Kidney (tissue), 22 donors: Measurements from ENCODE around the gene CNIH1. TPM values are rescaled to one million over a fixed set of nuclear protein-coding genes. Genes with fewer than 3 reads are reported as not detected.

Experiments
- DNase-seq, 5 donors: peaks; one replicate each; pipeline ENCODE4 v3.0.0-alpha.2; 2013 to 2020
- FAIRE-seq: peaks from 2 replicates; lab custom pipeline; 2012; peaks lifted over from hg19 to GRCh38; lab: Jason Lieb, UNC
- H3K27ac ChIP-seq, 2 donors: one replicate each; pipeline ENCODE4 v1.7.0; 2013; ENCODE audit warnings: low read depth in 2 of 2, low read length in 2 of 2, inconsistent platforms in 1 of 2
- H3K27me3 ChIP-seq: one replicate; pipeline ENCODE4 v1.7.1; 2013; ENCODE audit warnings: low read length, inconsistent platforms; ENCODE audit not compliant: control insufficient read depth, insufficient read depth
- H3K36me3 ChIP-seq, 3 donors: one replicate each; pipeline versions ENCODE4 v1.7.0 to v1.7.1; 2013; ENCODE audit warnings: low read length in 3 of 3, control low read depth in 1 of 3, inconsistent platforms in 1 of 3; ENCODE audit not compliant: insufficient read depth in 3 of 3, control insufficient read depth in 2 of 3
- H3K4me1 ChIP-seq, 3 donors: one replicate each; pipeline versions ENCODE4 v1.7.0 to v1.7.1; 2013; ENCODE audit warnings: low read length in 3 of 3, inconsistent platforms in 1 of 3, low read depth in 1 of 3; ENCODE audit not compliant: control insufficient read depth in 2 of 3, insufficient read depth in 2 of 3
- H3K4me3 ChIP-seq, 3 donors: one replicate each; pipeline versions ENCODE4 v1.7.0 to v1.8.1; 2013; ENCODE audit warnings: low read length in 3 of 3, control low read depth in 1 of 3, inconsistent platforms in 1 of 3
- H3K9ac ChIP-seq, 3 donors: one replicate each; pipeline versions ENCODE4 v1.7.0 to v1.7.1; 2013; ENCODE audit warnings: low read length in 3 of 3, control low read depth in 1 of 3, inconsistent platforms in 1 of 3
- H3K9me3 ChIP-seq, 3 donors: one replicate each; pipeline versions ENCODE4 v1.7.0 to v1.7.1; 2013; ENCODE audit warnings: low read length in 3 of 3, control low read depth in 1 of 3, inconsistent platforms in 1 of 3; ENCODE audit not compliant: control insufficient read depth in 2 of 3, insufficient read depth in 1 of 3
- intact Hi-C: fragments of 100-400 bp; cut with DNase I; formaldehyde crosslinking; loops from one replicate; pipeline ENCODE4 v1.11.1; 2022
- long read RNA-seq, 10 donors: library from polyadenylated mRNA in 1 of 10; unstranded in 1 of 10; transcript quantifications; one replicate each; pipeline ENCODE4 v2.0.0 and lab custom pipeline, GENCODE V29; 2021 to 2026
- polyA plus RNA-seq: library from polyadenylated mRNA; stranded (reverse); fragments of 350-450 nt; fragmentation: Illumina TruSeq; extraction: RNeasy Lipid Tissue Mini Kit (QIAGEN cat#74804); gene quantifications from one replicate; pipeline ENCODE4 v1.2.3, GENCODE V29; 2014; ENCODE audit warnings: low read depth, low replicate concordance; ENCODE audit not compliant: insufficient read depth
- total RNA-seq: library from RNA; stranded (reverse); fragmentation: NEBNext Ultra II Directional; extraction: Animal tissue kit (Norgen Biotek cat#: 25700); gene quantifications from one replicate; pipeline ENCODE4 v1.2.1, GENCODE V29; 2021
- TF ChIP-seq, protein P1 (sequence below): IDR thresholded peaks from 3 replicates; pipeline ENCODE4 v1.5.1; 2012; ENCODE audit warnings: mild to moderate bottlenecking, moderate library complexity, borderline replicate concordance; ENCODE audit not compliant: insufficient read depth; ENCODE audit errors: extremely low read depth
- donor health status: control.
- donor health status: control.
- donor health status: control.
- donor health status: control.
- donor health status: control.
- donor health status: DM: yes; HTN: yes; CAD: no.
- donor health status: Normal renal cell carcinoma (clear cell type).

The CNIH1 gene
- total RNA-seq: 64.8 TPM
- polyA plus RNA-seq: 78.3 TPM
- long read RNA-seq, donor 1, full-length matches to known transcripts: 44 of 44 reads
- long read RNA-seq, donor 1, partial matches to known transcripts: 0 of 44 reads
- long read RNA-seq, donor 1, other reads (novel, unspliced or antisense): 0 of 44 reads
- long read RNA-seq, donor 2, full-length matches to known transcripts: 54 of 54 reads
- long read RNA-seq, donor 2, partial matches to known transcripts: 0 of 54 reads
- long read RNA-seq, donor 2, other reads (novel, unspliced or antisense): 0 of 54 reads
- long read RNA-seq, donor 3, full-length matches to known transcripts: 45 of 45 reads
- long read RNA-seq, donor 3, partial matches to known transcripts: 0 of 45 reads
- long read RNA-seq, donor 3, other reads (novel, unspliced or antisense): 0 of 45 reads
- long read RNA-seq, donor 4, full-length matches to known transcripts: 41 of 41 reads
- long read RNA-seq, donor 4, partial matches to known transcripts: 0 of 41 reads
- long read RNA-seq, donor 4, other reads (novel, unspliced or antisense): 0 of 41 reads
- long read RNA-seq, donor 5, full-length matches to known transcripts: 7 of 7 reads
- long read RNA-seq, donor 5, partial matches to known transcripts: 0 of 7 reads
- long read RNA-seq, donor 5, other reads (novel, unspliced or antisense): 0 of 7 reads
- long read RNA-seq, donor 6, full-length matches to known transcripts: 107 of 120 reads
- long read RNA-seq, donor 6, partial matches to known transcripts: 13 of 120 reads
- long read RNA-seq, donor 6, other reads (novel, unspliced or antisense): 0 of 120 reads
- long read RNA-seq, donor 7, full-length matches to known transcripts: 36 of 37 reads
- long read RNA-seq, donor 7, partial matches to known transcripts: 0 of 37 reads
- long read RNA-seq, donor 7, other reads (novel, unspliced or antisense): 1 of 37 reads
- long read RNA-seq, donor 8, full-length matches to known transcripts: 49 of 49 reads
- long read RNA-seq, donor 8, partial matches to known transcripts: 0 of 49 reads
- long read RNA-seq, donor 8, other reads (novel, unspliced or antisense): 0 of 49 reads
- long read RNA-seq, donor 9, full-length matches to known transcripts: 38 of 38 reads
- long read RNA-seq, donor 9, partial matches to known transcripts: 0 of 38 reads
- long read RNA-seq, donor 9, other reads (novel, unspliced or antisense): 0 of 38 reads
- long read RNA-seq, donor 10, full-length matches to known transcripts: 38 of 38 reads
- long read RNA-seq, donor 10, partial matches to known transcripts: 0 of 38 reads
- long read RNA-seq, donor 10, other reads (novel, unspliced or antisense): 0 of 38 reads

DNA sequence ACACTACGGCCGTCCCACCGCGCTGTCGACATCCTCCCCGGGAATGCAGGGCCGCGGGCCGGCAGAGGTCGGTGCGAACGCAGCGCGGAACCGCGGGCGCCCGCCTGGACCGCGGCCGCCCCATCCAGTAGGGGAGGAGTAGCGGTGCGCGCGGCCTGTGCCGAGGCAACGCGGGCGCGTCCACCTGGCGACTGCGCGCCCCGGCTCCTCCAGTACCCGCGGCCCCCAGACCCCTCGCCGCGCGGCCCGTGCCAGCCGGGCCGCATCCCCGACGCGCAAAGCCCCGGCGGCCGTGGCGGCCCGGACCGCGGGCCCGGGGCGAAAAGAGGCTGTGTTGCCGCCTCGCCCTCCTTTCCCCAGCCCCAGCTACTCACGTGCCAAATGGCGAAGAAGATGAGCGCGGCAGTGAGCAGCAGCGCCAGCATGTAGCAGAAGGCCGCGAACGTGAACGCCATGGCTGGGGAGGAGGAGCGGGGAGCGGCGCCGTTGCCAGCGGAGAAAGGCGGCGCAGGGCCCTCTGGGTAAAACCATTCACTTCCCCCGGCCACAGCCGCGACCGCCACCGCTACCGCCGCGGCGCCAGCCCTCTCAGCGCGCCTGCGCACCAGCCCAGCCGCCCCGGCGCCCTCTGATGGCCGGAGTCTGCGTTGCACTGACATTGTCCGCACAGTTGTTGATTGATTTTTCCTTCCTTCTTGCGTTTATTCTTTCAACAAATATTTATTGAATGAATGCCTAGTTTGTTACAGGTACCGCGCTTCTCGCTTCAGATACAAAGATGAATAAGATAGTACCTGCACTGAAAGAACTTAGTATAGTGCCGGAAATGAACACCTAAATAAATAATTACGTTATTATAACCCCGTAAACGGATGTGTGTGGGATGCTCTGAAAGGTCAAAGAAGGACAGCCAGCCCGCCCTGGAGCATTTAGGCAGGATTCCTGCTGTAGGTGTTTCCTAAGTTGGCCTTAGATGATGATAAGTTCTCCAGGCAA is at the start of gene CNIH1:
TSS of gene CNIH1 (minus strand) at position 502 of the 996 bp plus-strand sequence. CDS start at position 455, 47 bp downstream.
- peak within 1 kb of the TSS; percentile 74 to 89 (median 84) for H3K4me3 ChIP-seq
- peak within 1 kb of the TSS; percentile 78 to 91 for H3K27ac ChIP-seq
- peaks cover 0 to 6% (median 4%) of the 10 kb centered on the region in 3 donors for H3K4me1 ChIP-seq
- TF ChIP-seq, protein P1, sequence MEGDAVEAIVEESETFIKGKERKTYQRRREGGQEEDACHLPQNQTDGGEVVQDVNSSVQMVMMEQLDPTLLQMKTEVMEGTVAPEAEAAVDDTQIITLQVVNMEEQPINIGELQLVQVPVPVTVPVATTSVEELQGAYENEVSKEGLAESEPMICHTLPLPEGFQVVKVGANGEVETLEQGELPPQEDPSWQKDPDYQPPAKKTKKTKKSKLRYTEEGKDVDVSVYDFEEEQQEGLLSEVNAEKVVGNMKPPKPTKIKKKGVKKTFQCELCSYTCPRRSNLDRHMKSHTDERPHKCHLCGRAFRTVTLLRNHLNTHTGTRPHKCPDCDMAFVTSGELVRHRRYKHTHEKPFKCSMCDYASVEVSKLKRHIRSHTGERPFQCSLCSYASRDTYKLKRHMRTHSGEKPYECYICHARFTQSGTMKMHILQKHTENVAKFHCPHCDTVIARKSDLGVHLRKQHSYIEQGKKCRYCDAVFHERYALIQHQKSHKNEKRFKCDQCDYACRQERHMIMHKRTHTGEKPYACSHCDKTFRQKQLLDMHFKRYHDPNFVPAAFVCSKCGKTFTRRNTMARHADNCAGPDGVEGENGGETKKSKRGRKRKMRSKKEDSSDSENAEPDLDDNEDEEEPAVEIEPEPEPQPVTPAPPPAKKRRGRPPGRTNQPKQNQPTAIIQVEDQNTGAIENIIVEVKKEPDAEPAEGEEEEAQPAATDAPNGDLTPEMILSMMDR: peak; percentile 89
- no peak for FAIRE-seq
- peak; percentile 94 to 97 (median 96) for DNase-seq
- H3K36me3 ChIP-seq: no peaks in the 10 kb centered on the region
- no peaks in the 10 kb centered on the region for H3K27me3 ChIP-seq
- no peaks in the 10 kb centered on the region for H3K9me3 ChIP-seq
- H3K9ac ChIP-seq: peak within 1 kb of the TSS; percentile 82 to 84 (median 84)
- intact Hi-C loops: no loop called here

DNA sequence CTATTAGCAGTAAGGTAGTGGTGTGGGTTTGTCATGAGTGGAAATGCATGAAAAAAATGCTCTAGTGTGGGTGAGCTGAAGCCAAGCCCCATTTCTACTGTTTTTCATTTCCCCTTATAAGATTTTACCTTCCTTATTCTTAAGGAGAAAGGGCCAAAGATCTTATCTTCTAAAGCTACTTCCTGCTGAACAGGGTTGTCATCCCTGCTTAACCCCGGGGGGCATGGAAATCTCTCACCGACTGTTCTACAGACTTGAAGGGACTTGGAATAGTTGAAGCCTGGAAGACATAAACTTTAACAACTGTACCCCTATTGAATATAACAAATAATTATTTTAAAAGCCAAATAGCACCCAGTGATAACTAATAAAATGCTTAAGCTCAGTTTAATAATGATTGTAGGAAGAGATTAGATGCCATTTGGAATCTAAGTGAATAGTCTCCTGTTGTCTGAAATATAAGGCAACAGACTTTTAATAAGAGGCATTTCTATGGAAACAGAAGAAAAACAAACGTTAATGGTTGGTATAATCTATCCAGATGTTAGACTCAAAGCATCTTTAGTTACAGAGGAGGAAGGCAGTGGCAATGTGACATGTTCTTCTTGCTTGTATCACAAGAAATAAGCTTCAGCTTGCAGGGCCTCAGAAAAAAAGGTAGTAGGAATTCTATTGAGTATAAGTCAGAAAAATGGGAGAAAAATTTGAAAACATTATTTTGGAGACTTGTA is 49.4 kb upstream of the CNIH1 start:
- intact Hi-C loops: no loop called here
- TF ChIP-seq, protein P1: no peak
- Histone ChIP-seq H3K4me3 (no peak overlapping the region), H3K9me3 (no peaks in the 10 kb centered on the region), H3K9ac (no peak overlapping the region), H3K27ac (no peak overlapping the region), H3K36me3 (no peaks in the 10 kb centered on the region), H3K4me1 (peaks cover 0 to 12% (median 7%) of the 10 kb centered on the region in 3 donors), H3K27me3 (no peaks in the 10 kb centered on the region)
- FAIRE-seq (no peak), DNase-seq (no peak)
